Mononuclear cell (primary cell): ENCODE measurements around the gene VWF. TPM values are rescaled to one million over a fixed set of nuclear protein-coding genes. Genes with fewer than 3 reads are reported as not detected.

Experiments
- H3K27me3 ChIP-seq: 2 replicates; pipeline ENCODE4 v1.6.0; 2011; ENCODE audit warnings: low read length, control low read depth; ENCODE audit not compliant: insufficient read depth
- H3K4me1 ChIP-seq: 2 replicates; pipeline ENCODE4 v1.5.1; 2011; ENCODE audit warnings: mild to moderate bottlenecking, low read length, control low read depth; ENCODE audit not compliant: insufficient read depth
- H3K4me3 ChIP-seq: 2 replicates; pipeline ENCODE4 v1.5.1; 2011; ENCODE audit warnings: mild to moderate bottlenecking, low read length, moderate library complexity
- H3K9me3 ChIP-seq: 2 replicates; pipeline ENCODE4 v1.5.1; 2011; ENCODE audit warnings: low read depth, mild to moderate bottlenecking, control low read depth, low read length
- total RNA-seq: library from RNA; depleted of rRNA; stranded (reverse); fragments of >200 nt; gene quantifications from one replicate; pipeline ENCODE4 v1.2.3, GENCODE V29; 2012

VWF gene
- total RNA-seq, 1 donor, result 0.63 TPM

GRCh38 chr12:6097411-6097810, 27.1 kb downstream of the VWF start:
- H3K4me3 ChIP-seq, result no peak overlapping the region
- H3K27me3 ChIP-seq, result no peaks in the 10 kb centered on the region
- no peaks in the 10 kb centered on the region for H3K9me3 ChIP-seq
- H3K4me1 ChIP-seq, result peaks cover 13% of the 10 kb centered on the region

- Histone ChIP-seq H3K4me1 (peaks cover 22% of the 10 kb centered on the region), H3K27me3 (no peaks in the 10 kb centered on the region), H3K9me3 (no peaks in the 10 kb centered on the region), H3K4me3 (no peak overlapping the region)
These were observed 27.9 kb downstream of the VWF start for GRCh38 chr12:6096527-6096926.

- Histone ChIP-seq H3K4me1 (peaks cover 27% of the 10 kb centered on the region), H3K9me3 (no peaks in the 10 kb centered on the region), H3K27me3 (no peaks in the 10 kb centered on the region), H3K4me3 (no peak overlapping the region)
These were observed 29.2 kb downstream of the VWF start for GRCh38 chr12:6095269-6095668.

GRCh38 chr12:6093764-6094163, 30.7 kb downstream of the VWF start:
- H3K27me3 ChIP-seq, result no peaks in the 10 kb centered on the region
- H3K4me1 ChIP-seq, result peaks cover 27% of the 10 kb centered on the region
- H3K4me3 ChIP-seq, result no peak overlapping the region
- no peaks in the 10 kb centered on the region for H3K9me3 ChIP-seq

- H3K27me3 ChIP-seq, result no peaks in the 10 kb centered on the region
- H3K9me3 ChIP-seq, result no peaks in the 10 kb centered on the region
- no peak overlapping the region for H3K4me3 ChIP-seq
- H3K4me1 ChIP-seq, result peaks cover 27% of the 10 kb centered on the region
These were observed 31.4 kb downstream of the VWF start for GRCh38 chr12:6092784-6093722.

GRCh38 chr12:6091786-6092566, 32.5 kb downstream of the VWF start:
- peaks cover 27% of the 10 kb centered on the region for H3K4me1 ChIP-seq
- no peak overlapping the region for H3K4me3 ChIP-seq

GRCh38 chr12:6090803-6091202, 33.7 kb downstream of the VWF start:
- H3K9me3 ChIP-seq, result no peaks in the 10 kb centered on the region

More at GRCh38 chr12:6091786-6092566, 32.5 kb downstream of the VWF start:
- Histone ChIP-seq H3K9me3 (no peaks in the 10 kb centered on the region), H3K27me3 (no peaks in the 10 kb centered on the region)

GRCh38 chr12:6088921-6089747, 35.3 kb downstream of the VWF start:
- Histone ChIP-seq H3K27me3 (no peaks in the 10 kb centered on the region), H3K4me1 (peaks cover 27% of the 10 kb centered on the region), H3K4me3 (no peak overlapping the region), H3K9me3 (no peaks in the 10 kb centered on the region)

More at GRCh38 chr12:6090803-6091202, 33.7 kb downstream of the VWF start:
- H3K4me3 ChIP-seq, result no peak overlapping the region
- no peaks in the 10 kb centered on the region for H3K27me3 ChIP-seq
- peaks cover 27% of the 10 kb centered on the region for H3K4me1 ChIP-seq

GRCh38 chr12:6086316-6086715, 38.2 kb downstream of the VWF start:
- no peaks in the 10 kb centered on the region for H3K9me3 ChIP-seq
- H3K4me1 ChIP-seq, result peaks cover 5% of the 10 kb centered on the region
- no peak overlapping the region for H3K4me3 ChIP-seq
- no peaks in the 10 kb centered on the region for H3K27me3 ChIP-seq

- Histone ChIP-seq H3K4me3 (no peak overlapping the region), H3K9me3 (no peaks in the 10 kb centered on the region), H3K4me1 (peaks cover 3% of the 10 kb centered on the region), H3K27me3 (no peaks in the 10 kb centered on the region)
These were observed 38.6 kb downstream of the VWF start for GRCh38 chr12:6085841-6086240.

- Histone ChIP-seq H3K4me1 (no peaks in the 10 kb centered on the region), H3K4me3 (no peak overlapping the region), H3K9me3 (no peaks in the 10 kb centered on the region), H3K27me3 (no peaks in the 10 kb centered on the region)
These were observed 39.5 kb downstream of the VWF start for GRCh38 chr12:6084969-6085450.

- Histone ChIP-seq H3K27me3 (no peaks in the 10 kb centered on the region), H3K9me3 (no peaks in the 10 kb centered on the region)
These were observed 40.1 kb downstream of the VWF start for GRCh38 chr12:6084261-6084968.

GRCh38 chr12:6083601-6084000, 40.9 kb downstream of the VWF start:
- no peaks in the 10 kb centered on the region for H3K9me3 ChIP-seq
- no peak overlapping the region for H3K4me3 ChIP-seq
- H3K27me3 ChIP-seq, result no peaks in the 10 kb centered on the region
- H3K4me1 ChIP-seq, result no peaks in the 10 kb centered on the region

More at GRCh38 chr12:6084261-6084968, 40.1 kb downstream of the VWF start:
- no peak overlapping the region for H3K4me3 ChIP-seq
- H3K4me1 ChIP-seq, result no peaks in the 10 kb centered on the region

GRCh38 chr12:6082613-6083012, 41.9 kb downstream of the VWF start:
- Histone ChIP-seq H3K4me3 (no peak overlapping the region), H3K4me1 (no peaks in the 10 kb centered on the region), H3K9me3 (no peaks in the 10 kb centered on the region), H3K27me3 (no peaks in the 10 kb centered on the region)
